Stimulated activated CD4-positive, alpha-beta T cell treated with anti-CD3 and anti-CD28 coated beads, TNF-alpha, amount 100 ng/mL, for 4 hours (primary cell): Measurements from ENCODE around the gene NR1H2.

Source experiments
- DNase-seq, 3 experiments: peaks; one replicate each; pipeline ENCODE4 v3.0.0-alpha.2; 2020; ENCODE audit warnings: low read depth in 3 of 3

Gene NR1H2

DNA sequence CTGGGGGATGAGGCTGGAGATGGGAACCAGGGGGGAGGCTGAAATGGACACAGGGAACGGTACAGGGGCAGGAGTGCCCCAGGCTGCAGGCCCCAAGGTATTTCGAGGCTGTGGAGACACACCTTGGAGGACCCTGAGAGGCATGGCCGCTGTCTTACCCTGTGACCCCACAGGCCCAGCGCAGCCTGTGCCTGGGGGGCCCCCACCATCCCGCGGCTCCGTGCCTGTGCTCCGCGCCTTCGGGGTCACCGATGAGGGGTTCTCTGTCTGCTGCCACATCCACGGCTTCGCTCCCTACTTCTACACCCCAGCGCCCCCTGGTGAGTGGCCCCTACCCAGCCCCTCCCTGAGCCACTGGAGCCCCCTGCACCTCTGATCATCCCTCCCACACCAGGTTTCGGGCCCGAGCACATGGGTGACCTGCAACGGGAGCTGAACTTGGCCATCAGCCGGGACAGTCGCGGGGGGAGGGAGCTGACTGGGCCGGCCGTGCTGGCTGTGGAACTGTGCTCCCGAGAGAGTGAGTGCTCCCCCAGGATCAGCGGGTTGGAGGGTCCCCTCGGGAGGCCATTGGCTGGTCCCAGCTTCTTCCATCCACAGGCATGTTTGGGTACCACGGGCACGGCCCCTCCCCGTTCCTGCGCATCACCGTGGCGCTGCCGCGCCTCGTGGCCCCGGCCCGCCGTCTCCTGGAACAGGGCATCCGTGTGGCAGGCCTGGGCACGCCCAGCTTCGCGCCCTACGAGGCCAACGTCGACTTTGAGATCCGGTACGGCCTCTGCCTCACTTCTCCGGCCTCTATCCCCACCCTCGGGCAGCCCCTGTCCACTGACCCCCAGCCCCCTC is 25.6 kb downstream of the NR1H2 start:
- DNase-seq: no peak

DNA sequence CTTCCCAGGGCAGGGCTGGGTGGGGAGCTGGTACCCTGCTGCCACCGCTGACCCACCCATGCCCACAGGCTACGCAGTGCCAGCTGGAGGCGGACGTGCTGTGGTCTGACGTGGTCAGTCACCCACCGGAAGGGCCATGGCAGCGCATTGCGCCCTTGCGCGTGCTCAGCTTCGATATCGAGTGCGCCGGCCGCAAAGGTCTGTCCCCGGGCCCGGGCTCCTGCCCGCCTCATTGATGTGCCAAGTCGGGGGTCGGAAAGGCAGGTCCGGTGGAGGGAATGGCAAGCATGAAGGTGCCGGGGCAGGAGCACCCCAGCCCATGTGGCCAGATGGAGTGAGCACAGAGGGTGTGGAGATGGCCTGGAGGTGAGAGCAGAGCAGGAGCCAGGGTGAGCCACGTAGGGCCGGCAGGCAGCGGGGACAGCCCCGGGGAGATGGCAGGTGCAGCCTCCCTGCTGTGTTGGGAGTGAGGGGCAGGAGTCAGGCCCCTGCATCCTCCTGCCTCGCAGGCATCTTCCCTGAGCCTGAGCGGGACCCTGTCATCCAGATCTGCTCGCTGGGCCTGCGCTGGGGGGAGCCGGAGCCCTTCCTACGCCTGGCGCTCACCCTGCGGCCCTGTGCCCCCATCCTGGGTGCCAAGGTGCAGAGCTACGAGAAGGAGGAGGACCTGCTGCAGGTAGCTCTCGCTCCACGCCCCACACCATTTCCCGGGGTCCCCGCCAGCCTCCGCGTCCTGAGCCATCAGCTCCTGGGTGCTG is 26.5 kb downstream of the NR1H2 start:
- DNase-seq: no peak

DNA sequence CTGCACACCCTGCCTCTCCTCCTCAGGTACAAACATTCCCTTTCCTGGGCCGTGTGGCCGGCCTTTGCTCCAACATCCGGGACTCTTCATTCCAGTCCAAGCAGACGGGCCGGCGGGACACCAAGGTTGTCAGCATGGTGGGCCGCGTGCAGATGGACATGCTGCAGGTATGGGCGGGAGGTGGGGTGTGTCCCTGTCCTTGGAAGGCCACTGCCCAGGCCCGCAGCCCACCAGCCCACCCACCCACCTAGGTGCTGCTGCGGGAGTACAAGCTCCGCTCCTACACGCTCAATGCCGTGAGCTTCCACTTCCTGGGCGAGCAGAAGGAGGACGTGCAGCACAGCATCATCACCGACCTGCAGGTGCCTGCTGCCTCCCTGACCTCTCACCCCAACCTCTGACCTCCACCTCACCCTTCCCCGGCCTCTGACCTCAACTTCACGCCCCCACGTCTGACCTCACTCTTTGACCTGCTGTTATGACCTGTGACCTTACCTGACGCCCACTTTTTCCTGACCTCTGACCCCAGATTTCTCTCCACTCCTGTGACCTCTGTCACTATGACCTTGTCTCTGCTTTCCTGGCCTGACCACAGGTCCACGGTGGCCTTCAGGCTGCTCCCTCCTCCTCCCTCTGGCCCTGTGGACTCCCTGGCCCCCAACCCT is 30.0 kb downstream of the NR1H2 start:
- no peak for DNase-seq

DNA sequence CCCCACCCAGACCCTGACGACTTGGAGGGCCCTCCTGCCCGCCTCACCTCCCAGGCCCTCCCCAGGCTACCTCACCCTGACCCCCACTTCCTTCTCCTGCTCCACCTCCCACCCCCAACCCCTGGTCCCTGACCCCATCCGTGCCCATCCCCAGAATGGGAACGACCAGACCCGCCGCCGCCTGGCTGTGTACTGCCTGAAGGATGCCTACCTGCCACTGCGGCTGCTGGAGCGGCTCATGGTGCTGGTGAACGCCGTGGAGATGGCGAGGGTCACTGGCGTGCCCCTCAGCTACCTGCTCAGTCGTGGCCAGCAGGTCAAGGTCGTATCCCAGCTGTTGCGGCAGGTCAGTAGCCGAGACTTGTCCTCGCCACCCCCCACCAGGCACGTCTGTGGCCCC is 30.6 kb downstream of the NR1H2 start:
- no peak for DNase-seq

DNA sequence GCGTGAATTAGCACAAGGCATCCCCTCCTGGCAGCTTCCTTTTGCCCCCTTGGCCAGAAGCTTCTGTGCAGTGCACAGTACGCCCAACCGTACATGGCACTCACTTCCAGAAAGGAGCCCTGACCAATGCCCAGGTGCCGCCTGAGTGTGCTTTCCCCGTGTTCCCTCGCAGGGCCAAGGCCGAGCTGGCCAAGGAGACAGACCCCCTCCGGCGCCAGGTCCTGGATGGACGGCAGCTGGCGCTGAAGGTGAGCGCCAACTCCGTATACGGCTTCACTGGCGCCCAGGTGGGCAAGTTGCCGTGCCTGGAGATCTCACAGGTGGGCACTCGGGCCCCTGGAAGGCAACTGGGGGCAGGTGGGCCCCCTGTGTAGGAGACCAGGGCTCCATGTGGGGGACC is 33.1 kb downstream of the NR1H2 start:
- no peak for DNase-seq

DNA sequence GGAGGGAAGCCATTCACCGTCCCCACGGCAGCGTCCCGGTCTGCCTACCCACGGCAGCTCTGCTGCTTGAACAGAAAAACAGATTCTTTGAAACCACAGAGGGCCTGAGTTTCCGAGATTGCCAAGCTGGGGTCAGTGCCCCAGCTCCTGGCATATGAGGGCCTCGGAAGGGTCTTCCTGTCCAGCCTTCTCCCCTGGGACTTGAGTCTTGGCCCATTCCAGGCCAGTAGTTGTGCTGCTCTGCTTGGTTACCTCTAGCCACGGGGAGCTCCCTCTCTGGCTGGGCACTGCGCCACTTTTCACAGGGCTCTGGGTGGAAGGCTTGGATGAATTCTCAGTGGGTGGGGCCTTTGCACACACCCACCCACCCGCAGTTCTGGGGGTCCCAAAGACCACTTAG is 33.9 kb downstream of the NR1H2 start:
- DNase-seq: no peak

DNA sequence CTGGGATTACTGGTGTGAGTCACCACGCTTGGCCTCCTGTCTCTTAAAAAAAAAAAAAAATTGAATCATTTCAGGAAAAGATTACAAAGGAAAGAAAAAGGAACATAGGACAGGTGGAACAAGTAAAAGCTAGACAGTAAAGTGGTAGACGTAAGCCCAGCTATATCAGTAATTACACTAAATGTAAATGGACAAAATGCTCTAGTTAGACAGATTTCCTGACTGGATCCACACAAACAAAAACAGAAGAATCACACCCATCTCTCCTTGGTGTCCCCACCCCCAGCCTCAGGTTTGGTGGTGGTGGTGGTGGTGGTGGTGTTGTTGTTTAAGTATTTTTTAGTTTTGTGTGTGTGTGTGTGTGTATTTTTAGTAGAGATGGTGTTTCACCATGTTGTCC is 36.2 kb downstream of the NR1H2 start:
- DNase-seq: no peak

DNA sequence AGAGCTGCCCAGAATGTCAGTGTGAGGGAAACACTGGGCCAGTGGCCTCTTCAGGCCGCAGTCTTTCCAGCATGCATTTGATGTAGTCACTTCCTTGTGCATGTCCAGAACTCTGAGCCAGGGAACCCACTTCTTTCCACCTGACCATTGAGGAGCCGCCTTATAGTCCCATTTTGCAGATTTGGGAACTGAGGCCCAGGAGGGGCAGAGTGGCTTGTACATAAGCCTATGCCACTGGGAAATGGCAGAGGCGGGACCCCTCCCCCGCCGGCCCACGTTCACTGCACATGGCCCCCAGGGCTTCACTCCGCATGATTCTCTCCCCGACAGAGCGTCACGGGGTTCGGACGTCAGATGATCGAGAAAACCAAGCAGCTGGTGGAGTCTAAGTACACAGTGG is 36.8 kb downstream of the NR1H2 start:
- DNase-seq: no peak

DNA sequence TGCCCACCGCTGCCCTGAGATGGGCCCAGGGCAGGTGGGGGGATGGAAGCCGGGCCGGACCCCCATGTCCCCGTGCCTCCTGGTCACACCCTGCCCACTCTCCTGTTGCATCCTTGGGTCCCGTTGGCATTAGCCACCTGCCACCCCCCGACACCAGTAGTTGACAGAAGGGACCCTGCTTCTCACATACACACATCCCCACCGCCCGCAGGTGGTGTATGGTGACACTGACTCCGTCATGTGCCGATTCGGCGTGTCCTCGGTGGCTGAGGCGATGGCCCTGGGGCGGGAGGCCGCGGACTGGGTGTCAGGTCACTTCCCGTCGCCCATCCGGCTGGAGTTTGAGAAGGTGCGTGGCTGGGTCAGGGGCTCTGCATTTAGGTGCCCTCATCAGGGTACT is 37.3 kb downstream of the NR1H2 start:
- DNase-seq: no peak

DNA sequence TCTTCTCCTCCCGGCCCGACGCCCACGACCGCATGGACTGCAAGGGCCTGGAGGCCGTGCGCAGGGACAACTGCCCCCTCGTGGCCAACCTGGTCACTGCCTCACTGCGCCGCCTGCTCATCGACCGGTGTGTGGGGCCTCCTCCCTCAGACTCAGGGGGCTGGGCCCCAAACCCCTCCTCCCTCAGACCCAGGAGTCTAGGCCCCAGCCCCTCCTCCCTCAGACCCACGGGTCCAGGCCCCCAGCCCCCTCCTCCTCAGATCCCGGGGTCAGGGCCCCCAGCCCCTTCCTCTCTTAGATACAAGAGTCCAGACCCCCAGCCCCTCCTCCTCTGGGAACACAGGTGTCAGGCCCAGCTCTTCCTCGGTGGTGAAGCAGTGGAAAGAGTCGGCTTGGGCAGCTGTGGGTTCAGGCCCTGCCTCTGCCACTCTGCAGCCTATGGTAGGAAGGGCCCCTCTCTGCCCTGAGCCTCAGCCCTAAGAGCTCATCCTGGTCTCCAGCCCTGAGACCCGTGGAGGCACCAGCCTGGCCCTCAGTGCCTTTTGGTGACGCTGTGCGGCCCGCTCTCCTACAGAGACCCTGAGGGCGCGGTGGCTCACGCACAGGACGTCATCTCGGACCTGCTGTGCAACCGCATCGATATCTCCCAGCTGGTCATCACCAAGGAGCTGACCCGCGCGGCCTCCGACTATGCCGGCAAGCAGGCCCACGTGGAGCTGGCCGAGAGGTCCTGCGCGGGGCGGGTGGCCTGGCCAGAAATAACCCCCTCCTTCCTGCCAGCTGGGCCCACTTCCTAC is 38.8 kb downstream of the NR1H2 start:
- DNase-seq: peak; percentile 52 to 64 (median 63)

DNA sequence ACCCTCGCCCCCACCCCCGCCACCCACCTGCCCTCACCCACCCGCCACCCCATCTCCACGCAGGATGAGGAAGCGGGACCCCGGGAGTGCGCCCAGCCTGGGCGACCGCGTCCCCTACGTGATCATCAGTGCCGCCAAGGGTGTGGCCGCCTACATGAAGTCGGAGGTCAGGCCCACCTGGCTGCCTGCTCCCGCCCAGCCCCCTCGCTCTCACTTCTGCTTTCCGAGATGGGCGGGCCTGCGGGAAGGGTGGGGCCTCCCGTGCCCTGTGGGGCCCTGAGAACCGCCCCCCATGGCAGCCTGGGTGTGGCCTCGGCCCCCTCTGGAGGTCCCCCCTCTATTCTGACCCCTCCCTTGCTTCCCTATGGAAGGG is 39.4 kb downstream of the NR1H2 start:
- no peak for DNase-seq

DNA sequence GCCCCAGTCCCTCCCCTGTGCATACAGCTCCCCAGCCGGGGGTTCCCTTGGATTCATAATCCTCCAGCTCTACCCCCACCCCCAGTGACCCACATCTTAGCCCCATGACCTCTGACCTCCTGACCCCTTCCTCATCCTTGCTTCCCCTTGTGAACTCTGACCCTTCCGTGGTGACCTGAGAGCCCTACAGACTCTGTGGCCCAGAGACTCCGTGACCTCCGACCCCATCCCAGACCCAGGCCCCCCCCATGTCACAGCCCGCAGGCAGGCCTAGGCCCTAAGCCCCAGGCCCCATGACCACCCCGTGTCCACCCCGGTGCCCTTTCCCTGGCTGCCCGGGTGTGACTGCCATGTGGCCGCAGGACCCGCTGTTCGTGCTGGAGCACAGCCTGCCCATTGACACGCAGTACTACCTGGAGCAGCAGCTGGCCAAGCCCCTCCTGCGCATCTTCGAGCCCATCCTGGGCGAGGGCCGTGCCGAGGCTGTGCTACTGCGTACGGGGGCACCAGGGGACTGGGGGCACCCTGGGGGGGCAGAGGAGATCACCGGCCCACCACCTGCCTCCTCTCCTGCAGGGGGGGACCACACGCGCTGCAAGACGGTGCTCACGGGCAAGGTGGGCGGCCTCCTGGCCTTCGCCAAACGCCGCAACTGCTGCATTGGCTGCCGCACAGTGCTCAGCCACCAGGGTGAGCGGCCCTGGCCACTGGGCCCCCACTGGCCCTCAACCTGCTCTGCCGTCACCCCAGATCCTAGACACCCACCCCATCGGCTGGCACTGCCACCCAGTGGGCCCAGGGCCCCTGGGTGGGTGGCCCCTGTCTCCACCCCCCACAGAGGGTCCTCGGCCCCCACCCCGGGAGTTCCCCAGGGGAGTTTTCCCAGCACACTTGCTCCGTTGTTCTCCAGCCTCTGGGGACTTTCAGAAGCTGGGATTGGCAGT is 40.0 kb downstream of the NR1H2 start:
- DNase-seq: no peak

DNA sequence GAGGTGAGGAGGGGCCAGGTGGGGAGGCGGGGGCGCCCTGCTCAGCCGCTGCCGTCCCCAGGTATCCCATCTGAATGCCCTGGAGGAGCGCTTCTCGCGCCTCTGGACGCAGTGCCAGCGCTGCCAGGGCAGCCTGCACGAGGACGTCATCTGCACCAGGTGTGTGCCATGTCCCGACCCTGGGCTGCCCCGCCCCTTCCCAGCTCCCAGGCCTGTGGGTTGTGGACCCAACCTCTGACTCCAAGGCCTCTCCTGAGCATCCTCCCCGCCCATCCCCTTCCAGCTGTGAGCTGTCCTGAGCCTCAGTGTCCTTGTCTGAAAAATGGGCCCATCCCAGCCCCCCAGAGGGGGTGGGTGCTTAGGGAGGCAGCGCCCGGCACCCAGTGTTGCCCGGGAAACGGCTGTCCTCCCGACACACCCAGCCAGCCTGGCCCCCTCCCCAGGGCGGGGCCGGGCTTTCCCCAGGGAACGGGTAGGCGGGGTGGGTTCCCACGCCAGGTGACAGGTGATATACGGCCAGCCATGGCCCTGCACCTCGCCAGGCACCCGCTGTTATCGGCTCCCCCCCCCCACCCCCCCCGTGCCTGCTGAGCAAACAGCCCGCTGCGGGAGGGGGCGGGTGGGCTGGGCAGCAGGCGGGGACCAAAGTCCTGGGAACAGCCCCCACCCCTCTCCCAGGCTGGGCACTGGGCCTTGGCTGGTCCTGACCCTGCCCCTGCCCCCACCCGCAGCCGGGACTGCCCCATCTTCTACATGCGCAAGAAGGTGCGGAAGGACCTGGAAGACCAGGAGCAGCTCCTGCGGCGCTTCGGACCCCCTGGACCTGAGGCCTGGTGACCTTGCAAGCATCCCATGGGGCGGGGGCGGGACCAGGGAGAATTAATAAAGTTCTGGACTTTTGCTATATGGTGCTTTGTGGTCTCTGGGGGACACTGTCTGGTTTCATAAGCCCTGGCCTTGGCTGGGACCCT is 41.1 kb downstream of the NR1H2 start:
- no peak for DNase-seq

DNA sequence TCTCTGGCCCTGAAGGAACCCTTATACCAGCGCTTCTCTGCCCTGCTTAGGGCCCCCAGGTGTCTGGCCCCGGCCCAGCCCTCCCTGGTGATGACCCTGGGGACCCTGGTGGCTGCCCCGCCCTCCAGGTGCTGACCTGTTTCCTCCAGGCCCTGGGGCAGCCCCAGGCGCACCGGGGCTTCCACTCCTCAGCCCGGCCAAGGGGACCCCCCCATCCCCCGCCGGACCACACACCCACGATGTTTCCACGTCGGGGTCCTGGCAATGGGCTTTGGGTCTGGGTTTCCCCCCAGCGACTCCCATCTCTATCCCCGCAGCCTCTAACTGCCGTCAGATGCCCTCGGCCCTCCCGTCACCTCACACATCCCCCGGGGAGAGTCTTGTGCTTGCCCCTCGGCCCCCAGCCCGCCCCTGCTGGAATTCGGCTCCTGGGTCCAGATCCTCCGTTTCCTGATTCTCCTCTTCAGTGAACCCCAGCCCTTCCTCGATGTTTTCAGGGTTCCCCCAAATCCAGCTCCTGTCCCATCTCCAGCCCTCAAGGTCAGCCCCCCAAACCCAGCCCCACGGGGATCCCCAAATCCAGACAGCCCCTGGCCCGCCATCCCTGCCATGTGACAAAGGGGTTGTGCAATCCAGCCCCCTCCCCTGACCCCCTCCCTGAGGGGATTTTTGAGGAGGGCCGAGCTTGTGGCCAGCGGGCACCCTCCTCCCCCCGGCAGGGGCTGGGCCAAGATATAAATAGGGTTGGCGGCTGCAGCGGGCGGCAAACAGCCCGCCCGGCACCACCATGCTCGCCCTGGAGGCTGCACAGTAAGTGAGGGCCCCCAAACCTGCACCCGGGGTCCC is 42.1 kb downstream of the NR1H2 start, which contains the start of gene SPIB:
TSS of gene SPIB (plus strand) at position 763 of the 846 bp plus-strand sequence. CDS start at position 788, 25 bp downstream.
- no peak for DNase-seq

DNA sequence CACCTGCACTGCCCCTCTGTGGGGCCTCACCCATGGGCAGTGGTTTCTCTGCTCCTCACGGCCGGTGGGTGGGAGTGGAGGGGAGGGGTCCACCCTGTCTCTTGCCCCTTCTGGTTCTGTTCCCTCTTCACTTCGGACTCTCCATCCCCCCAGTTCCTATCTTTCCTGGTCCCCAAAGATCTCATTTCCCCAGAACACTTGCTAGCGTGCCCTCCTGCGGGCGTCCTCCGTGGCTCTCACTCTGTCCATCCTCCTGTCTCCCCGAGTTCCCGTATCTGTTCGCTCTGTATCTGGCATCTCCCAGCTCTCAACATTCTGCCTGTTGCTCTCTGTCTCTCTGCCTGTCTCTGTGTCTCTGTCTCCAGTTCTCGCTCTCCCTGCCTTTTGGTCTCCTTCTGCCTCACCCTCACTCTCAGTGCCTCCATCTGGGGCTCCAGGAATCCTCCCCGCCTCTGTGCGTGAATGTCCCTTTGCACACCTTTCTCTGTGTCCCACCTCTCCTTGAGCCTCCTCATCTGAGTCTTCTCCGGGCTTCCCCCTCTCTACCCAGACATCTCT is 42.8 kb downstream of the NR1H2 start:
- DNase-seq: no peak

DNA sequence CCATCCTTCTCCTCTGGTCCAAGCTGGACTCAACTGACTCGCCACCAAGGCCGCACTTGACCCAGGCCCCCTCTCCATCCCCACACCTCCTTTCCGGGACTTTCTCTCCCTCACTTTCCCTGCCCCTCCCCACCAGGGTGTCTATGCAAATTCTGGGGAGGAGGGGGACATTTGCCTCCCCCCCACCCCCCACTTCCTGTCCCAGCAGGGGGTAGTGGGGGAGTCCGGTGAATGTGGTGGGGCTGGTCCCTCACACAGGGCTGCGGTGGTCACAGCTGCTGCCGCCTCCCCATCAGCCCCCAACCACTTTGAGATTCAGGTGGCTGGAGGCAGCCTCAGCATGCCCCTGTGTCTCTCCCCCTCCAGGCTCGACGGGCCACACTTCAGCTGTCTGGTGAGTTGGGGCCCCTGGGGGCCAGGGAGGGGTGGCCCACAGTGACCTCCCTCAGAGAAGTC is 43.4 kb downstream of the NR1H2 start:
- no peak for DNase-seq

DNA sequence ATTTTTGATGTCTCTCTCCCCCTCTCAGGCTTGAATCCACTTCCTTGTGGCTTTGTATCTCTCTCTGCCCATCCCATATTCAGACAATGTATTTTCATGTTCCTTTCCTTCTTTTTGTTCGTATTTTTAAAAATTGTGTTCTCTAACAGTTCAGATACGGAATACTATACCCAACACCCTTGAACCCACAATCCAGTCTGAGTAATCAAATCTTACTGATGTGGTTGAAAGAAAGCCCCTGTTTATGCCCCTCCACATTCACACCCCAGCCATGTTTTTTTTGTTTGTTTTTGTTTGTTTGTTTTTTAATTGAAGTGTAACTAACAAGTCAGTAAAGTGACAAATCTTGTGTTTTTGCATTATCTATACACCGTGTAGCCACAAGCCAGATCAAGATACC is 43.9 kb downstream of the NR1H2 start:
- DNase-seq: no peak

DNA sequence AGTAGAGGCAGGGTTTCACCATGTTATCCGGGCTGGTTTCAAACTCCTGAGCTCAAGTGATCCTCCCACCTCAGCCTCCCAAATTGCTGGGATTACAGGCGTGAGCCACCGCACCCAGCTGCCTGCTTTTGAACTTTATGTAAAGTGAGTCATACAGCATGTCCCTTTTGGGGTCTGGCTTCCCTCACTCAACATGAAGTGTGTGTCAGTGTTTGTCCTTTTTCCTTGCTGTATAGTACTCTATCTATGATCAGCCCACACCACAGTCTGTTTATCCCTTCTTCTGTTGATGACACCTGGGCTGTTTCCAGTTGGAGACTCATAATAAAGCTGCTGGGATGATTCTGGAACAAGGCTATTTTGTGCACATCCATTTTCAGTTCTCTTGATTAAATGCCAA is 44.6 kb downstream of the NR1H2 start:
- no peak for DNase-seq
